NCI-H1930 (cell line): Measurements from ENCODE around the gene ZNF227.
"Not testable (repeated sequence)": the region's sequence is repeated elsewhere in the genome, so short reads cannot be mapped to it uniquely, and the experiment has no call there.

Experiments used
- DNase-seq, 2 experiments: peaks; one replicate each; lab custom pipeline; 2025; lab: John Stamatoyannopoulos, UW

Gene ZNF227

DNA sequence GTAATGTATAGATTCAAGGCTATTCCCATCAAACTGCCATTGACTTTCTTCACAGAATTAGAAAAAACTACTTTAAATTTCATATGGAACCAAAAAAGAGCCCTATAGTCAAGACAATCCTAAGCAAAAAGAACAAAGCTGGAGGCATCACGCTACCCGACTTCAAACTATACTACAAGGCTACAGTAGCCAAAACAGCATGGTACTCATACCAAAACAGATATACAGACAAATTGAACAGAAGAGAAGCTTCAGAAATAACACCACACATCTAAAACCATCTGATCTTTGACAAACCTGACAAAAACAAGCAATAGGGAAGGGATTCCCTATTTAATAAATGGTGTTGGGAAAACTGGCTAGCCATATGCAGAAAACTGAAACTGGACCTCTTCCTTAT is 40.0 kb downstream of the ZNF227 start:
- not testable (repeated sequence) for DNase-seq

DNA sequence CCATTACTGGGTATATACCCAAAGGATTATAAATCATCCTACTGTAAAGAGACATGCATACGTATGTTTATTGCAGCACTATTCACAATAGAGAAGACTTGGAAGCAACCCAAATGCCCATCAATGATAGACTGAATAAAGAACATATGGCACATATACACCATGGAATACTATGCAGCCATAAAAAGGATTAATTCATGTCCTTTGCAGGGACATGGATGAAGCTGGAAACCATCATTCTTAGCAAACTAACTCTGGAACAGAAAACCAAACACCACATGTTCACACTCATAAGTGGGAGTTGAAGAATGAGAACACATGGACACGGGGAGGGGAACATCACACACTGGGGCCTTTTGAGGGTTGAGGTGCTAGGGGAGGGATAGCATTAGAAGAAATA is 41.1 kb downstream of the ZNF227 start:
- DNase-seq = not testable (repeated sequence)

DNA sequence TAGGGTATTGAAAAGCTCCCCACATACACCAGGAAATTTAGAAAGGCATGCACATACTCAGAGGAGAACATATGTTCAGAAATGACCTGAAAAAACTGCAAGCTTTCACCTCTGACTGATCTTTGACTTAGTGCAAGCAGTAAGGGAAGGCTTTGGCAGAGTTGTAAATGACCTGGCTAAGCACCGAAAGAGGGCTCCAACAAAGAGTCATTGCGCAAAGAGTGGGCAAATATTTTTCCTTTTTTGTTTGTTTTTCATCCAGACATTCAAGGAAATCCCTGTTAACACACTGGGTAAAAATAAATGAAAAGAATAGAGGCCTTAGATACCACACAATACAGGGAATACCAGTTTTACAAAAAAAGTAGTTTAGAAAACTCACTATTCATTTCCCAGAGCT is 42.2 kb downstream of the ZNF227 start:
- DNase-seq = no peak

DNA sequence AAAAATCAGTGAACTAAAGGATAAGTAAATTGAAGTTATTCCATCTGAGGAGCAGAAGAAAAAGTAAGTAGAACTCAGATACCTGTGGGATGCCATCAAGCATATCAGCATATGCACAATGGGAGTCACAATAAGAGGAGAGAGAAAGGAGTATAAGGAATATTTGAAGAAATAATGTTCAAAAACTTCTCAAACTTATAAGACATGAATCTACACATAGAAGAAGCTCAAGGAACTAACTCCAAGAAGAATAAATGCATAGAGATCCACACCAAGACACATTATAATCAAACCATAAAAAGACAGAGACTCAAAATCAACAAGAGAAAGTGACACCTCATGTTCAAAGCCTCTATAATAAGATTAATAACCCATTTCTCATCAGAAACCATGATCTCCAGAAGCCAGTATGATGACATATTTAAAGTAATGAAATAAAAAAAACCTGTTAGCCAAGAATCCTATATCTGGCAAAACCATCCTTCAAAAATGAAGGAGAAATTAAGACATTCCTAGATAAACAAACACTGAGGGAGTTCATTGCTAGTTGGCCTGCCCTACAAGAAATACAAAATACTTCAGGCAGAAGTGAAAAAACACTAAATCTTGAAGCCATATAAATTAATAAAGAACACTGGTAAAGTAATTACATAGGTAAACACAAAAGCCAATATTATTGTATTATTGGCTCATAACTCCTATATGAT is 43.5 kb downstream of the ZNF227 start:
- no peak for DNase-seq

GRCh38 chr19:44258136-44258535 is 45.8 kb downstream of the ZNF227 start:
- no peak for DNase-seq

DNA sequence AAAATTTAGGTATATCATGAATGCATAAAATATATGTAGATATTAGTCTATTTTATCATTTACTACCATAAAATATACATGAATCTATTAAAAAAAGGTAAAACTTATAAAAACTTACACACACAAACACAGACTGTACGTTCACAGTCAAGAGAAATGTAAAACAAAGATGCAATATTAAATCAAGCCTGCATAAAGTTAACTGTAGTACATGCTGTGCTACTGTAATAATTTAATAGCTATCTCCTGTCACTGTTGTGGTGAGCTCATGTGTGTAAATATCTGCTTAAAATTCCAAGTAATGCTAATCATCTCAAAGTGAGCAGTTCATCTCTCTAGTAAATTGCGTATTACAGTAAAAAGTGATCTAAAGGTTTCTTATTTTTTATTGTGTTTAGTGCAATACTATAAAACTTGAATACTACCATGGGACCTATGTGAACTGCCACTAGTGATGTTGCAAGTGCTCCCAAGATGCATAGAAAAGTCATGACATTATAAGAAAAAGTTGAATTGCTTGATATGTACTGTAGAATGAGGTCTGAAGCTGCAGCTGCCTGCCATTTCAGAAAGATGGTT is 46.6 kb downstream of the ZNF227 start:
- no peak for DNase-seq

GRCh38 chr19:44260343-44260681 is 48.0 kb downstream of the ZNF227 start:
- no peak for DNase-seq

DNA sequence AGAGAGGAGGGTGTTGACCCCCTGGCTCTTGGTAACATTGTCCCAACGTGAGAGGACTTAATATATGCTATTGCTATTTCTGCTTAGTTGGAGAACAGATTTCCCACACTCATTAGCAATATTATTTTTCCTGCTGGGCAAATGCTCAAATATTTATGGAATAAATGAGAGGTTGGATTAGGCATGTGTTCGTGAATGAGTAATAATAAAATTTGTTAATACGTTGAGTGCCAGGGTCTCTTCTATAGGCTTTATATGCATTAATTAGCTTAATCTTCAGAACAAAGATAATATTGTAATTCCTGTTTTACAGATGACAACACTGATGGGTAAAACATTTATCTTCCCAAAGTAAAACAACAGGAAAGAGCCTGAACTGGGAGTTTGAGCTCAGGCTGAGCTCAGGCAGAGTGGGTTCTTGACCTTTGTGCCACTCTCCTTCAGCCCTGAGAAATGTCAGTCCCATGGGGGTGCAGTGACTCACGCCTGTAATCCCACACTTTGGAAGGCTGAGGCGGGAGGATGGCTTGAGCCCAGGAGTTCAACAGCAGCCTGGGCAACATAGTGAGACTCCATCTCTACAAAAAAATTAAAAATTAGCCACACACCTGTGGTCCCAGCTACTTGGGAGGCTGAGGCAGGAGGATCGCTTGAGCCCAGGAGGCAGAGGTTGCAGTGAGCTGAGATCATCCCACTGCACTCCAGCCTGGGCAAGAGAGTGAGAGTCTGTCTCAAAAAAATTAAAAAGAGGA is 48.5 kb downstream of the ZNF227 start:
- no peak for DNase-seq

DNA sequence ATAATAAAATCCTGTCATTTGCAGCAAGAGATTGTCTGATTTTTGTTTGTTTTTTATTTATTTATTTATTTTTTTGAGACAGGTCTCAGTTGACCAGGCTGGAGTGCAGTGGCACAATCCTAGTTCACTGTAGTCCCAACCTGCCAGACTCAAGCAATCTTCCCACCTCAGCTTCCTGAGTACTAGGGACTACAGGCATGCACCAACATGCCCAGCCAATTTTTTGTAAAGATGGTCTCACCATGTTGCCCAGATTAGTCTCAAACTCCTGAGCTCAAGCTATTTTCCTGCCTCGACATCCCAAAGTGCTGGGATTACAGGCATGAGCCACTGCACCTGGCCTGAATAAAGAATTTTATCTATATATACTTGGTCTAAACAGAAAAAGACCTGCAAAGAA is 65.0 kb downstream of the ZNF227 start:
- DNase-seq = no peak

- DNase-seq = no peak
Measured at GRCh38 chr19:44278181-44278690, 65.9 kb downstream of the ZNF227 start.

- DNase-seq = no peak
Measured at GRCh38 chr19:44280916-44281315, 68.6 kb downstream of the ZNF227 start.

- no peak for DNase-seq
Measured at GRCh38 chr19:44282846-44283245, 70.5 kb downstream of the ZNF227 start.

DNA sequence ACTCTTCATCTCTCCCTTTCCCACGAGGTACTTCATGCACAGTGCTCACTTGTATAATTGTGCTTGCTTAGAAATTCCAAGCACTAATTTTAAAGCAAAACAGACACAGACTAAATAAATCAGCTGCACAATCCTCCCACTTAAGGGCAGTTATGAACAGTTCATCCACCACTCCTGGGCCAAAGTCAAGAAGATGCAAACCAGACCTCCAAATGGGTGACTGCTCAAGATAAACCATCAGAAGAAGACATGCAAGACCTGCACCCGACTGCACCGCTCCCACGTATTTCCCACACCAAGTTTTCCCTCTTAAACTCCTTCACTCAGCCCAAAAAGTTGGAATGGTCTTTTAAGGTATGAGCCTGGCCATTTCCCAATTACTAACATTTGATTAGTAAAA is 72.6 kb downstream of the ZNF227 start:
- no peak for DNase-seq
